ENCODE results near the gene AUTS2.

Gene AUTS2

GRCh38 chr7:70512761-70513160 is 914.5 kb downstream of the AUTS2 start:
- DNase-seq (ENCODE audit: low read depth in 2 of 2, low spot score in 1 of 2) = no peak

DNA sequence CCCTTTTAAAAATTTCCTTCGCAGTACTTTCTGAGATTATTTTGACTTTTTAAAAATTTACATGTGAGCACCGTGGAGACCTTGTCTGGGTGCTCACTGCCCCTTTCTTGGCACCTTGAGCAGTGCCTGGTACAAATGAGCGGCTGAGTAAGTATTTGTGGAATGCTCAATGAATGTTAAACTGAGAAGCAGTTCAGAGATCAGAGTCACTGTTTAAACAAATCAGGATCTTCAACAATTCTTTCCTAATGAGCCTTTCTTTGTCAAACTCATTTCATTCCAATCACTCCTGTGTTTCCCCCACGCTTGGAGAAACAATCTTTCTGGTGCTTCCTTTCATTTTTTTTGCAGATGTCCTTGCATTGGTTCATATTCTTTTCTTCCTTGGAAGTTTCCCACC is 922.3 kb downstream of the AUTS2 start:
- DNase-seq (ENCODE audit: low read depth in 2 of 2, low spot score in 1 of 2) = no peak

DNA sequence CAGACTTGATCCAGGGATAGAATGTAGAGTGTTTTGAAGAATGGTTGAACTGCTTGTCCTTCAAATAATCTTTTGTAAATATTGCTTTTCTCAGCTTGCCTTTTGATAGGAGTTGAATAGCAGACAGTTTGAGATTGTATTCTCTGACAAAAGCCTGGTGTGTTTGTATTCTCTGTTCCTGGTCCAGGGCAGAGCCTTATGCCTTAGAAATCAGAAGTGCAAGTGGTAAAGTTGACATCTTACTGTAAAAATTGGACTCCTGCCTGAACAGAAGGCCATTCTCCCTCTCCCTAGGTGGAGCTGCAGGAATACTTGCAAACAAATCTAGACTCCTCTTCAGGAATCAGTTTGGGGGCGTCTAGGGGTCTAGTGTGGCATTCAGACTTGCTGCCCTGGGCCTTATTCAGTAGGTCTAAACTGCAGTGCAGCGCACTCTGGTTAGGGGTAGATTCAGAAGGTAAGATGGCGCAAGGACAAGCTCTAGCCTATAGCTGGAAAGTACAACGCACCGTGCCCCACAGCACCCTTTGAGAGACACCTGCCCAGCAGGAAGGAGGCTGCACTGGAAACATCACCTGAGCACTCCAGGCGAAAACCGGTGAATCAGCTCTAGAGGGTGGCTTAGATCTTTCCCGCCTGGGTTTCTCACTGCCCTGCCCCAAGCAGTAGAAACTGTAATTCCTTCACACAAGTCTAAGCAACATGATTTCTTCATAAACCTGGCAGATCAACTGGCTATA is 925.1 kb downstream of the AUTS2 start:
- DNase-seq (ENCODE audit: low read depth in 2 of 2, low spot score in 1 of 2) = no peak

DNA sequence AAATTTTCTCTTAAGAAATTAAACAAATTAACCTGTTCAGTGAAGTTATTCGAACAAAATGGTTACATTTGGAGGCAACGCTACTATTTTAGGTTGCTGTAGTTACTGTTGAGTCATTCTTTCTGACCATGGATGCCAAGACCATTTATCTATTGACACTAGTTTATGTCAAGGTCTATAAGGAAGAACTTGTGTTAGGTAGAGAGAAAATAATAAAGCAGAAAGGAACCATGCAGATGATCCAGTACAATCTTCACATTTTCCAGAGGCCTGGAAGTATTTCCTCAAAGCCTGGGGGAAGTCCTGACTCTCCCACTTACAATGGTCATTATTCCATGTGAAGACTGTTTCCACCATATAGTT is 925.7 kb downstream of the AUTS2 start:
- DNase-seq (ENCODE audit: low read depth in 2 of 2, low spot score in 1 of 2) = no peak

- DNase-seq (ENCODE audit: low read depth in 2 of 2, low spot score in 1 of 2) = no peak
Measured at GRCh38 chr7:70525991-70526390, 927.7 kb downstream of the AUTS2 start.

GRCh38 chr7:70527520-70528115 is 929.3 kb downstream of the AUTS2 start:
- DNase-seq (ENCODE audit: low read depth in 2 of 2, low spot score in 1 of 2) = no peak

- no peak for DNase-seq (ENCODE audit: low read depth in 2 of 2, low spot score in 1 of 2)
Measured at GRCh38 chr7:70529436-70529835, 931.2 kb downstream of the AUTS2 start.

GRCh38 chr7:70529914-70530585 is 931.8 kb downstream of the AUTS2 start:
- no peak for DNase-seq (ENCODE audit: low read depth in 2 of 2, low spot score in 1 of 2)

DNA sequence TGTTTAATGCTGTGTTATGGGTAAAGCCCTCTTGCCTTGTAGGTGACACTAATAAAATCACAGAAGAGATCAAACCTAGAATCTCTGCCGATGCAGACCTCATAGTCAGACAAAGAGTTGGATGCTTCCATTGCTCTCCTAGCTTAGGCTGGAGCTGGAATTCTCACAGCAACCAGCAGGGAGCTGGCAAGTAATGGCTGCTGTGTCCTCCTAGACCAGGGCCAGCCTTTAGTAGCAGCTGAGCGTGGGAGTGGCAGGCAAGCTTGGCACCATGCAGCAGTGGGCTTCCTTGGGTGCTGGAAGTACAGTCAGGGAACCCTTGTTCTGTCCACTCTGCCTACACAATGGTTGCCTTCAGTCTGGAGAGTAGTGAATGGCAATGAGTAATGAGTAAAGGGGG is 935.3 kb downstream of the AUTS2 start:
- DNase-seq (ENCODE audit: low read depth in 2 of 2, low spot score in 1 of 2) = no peak

GRCh38 chr7:70539205-70539604 is 940.9 kb downstream of the AUTS2 start:
- DNase-seq (ENCODE audit: low read depth in 2 of 2, low spot score in 1 of 2) = no peak

GRCh38 chr7:70539617-70540016 is 941.3 kb downstream of the AUTS2 start:
- DNase-seq (ENCODE audit: low read depth in 2 of 2, low spot score in 1 of 2) = no peak

GRCh38 chr7:70540641-70541040 is 942.4 kb downstream of the AUTS2 start:
- DNase-seq (ENCODE audit: low read depth in 2 of 2, low spot score in 1 of 2) = no peak

- DNase-seq (ENCODE audit: low read depth in 2 of 2, low spot score in 1 of 2) = no peak
Measured at GRCh38 chr7:70542750-70543376, 944.6 kb downstream of the AUTS2 start.

DNA sequence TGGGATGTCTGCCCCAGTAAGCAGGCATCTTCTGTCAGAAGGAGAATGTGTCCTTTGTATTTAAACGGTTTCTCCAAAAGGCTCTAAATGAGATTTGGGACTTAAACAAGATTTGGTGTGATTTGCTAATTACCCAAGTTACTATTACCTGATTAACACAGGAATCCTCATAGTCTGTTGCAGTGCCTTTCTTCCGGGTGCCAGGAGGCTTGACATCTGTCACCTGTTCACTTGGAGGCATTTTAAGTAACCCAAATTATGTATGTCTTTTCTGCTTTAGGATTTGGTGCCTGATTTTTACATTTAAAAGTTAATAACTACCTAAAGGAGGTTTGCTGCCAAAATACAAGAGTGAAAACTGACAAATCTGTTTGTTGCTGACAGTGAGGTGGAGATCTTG is 945.7 kb downstream of the AUTS2 start:
- DNase-seq (ENCODE audit: low read depth in 2 of 2, low spot score in 1 of 2) = no peak

DNA sequence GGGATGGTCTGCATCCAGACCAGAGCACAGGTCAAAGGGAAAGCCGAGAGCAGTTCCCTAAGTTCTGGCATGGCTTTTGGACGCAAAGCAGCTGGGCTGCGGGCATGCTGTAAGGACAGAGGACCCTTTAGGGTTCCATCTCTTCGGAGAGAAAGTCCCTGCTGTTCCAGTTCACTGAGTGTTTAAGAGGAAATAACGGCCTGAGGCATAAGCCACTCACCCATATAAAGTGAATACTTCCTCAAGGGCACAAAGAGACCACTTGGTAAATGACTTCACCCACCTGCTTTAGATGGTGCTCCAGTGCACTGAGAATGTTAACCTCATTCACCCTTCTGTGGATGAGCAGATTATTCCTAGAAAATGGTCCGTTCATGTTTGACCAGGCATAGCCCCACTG is 946.9 kb downstream of the AUTS2 start:
- DNase-seq (ENCODE audit: low read depth in 2 of 2, low spot score in 1 of 2) = no peak

DNA sequence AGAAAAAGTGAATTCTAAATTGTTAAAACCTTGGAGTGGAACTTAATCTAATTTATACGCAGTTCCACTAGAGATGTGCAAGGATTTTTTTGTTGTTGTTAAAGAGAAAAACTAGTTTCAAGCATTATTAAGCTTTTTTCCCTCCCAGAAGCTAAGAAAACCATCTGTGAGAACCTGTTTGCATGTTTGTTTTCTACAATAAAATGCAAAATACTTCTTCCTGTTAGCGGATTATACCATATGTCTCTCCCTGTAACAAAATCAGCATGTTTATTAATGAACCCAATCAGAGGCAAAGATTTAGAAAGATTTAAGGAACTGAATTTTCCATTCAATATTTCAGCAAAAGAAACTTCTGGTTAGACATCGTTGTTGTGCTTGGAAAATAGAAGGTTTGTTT is 953.9 kb downstream of the AUTS2 start:
- no peak for DNase-seq (ENCODE audit: low read depth in 2 of 2, low spot score in 1 of 2)

DNA sequence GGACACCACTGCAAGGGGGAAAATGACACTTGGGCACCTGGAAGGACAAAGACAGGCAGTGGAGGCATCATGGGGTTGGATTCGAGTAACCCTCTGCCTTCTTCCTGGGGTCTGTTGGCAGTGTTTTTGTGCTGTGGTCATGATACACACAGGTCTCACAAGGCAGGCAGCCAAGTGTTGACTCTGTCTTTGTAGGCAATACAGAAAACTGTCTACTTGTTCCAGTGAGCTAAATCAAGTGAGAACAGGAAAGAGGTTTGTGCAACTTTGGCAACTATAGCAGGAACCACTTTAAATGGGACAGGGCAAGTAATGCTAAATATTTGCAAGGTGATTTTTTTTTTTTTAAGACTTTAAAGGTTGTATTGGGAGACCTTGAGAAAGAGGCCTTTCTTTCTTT is 955.1 kb downstream of the AUTS2 start:
- no peak for DNase-seq (ENCODE audit: low read depth in 2 of 2, low spot score in 1 of 2)

DNA sequence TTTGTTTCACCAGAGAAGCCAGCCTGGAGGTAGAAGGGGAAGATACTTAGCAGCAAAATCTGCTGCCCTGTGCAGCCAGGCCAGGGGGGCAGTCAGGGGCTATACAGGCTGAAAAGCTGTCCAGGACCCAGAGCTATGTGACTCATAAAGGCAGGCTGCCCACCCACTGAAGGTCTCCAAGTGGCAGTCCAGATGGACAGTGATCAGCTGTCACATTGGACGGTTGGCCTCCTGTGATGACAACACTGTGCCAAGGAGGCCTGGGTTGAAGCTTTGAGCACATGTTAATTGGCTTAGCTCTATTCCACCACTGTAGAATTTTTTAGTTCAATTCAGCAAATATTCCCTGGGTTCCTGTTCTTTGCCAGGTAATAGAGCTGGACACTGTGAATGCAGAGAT is 956.4 kb downstream of the AUTS2 start:
- DNase-seq (ENCODE audit: low read depth in 2 of 2, low spot score in 1 of 2) = no peak

- DNase-seq (ENCODE audit: low read depth in 2 of 2, low spot score in 1 of 2) = no peak
Measured at GRCh38 chr7:70556761-70557160, 958.5 kb downstream of the AUTS2 start.

DNA sequence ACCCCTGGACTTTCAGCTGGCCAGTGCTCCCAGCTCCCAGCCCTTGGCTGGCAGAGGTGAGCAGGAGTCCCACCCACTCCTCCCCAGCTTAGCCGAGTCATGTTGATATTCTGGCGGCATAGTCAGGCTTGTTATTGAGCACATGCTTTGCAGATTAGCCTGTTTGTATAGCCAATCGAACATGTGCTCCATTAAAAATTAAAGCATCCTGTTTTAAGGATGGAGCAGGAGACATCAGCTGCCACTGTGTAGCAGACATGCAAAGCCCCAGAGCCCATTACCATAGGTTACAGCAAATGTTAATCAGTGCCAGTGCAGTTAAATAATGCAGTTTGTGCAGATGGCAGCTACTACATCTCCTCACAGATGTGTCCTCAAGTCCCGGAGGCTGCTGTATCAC is 959.1 kb downstream of the AUTS2 start:
- no peak for DNase-seq (ENCODE audit: low read depth in 2 of 2, low spot score in 1 of 2)

DNA sequence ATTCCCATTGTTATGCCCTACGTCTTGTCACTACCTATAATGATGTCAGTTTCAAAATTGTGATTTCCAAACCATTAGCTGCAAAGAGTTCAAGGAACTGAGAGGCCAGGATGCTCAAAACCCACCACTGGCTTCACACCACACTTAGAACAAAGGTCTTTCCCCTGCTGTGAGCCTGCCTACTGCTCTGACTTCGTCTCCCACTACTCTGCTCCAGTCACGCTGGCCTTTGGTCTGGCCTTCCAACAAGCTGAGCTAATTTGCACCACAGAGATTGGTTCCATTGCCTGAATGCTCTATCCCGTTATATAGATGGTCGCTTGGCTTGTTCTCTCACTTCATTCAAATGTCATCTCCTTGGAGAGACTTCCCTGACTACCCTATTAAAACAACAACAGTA is 961.5 kb downstream of the AUTS2 start:
- no peak for DNase-seq (ENCODE audit: low read depth in 2 of 2, low spot score in 1 of 2)

DNA sequence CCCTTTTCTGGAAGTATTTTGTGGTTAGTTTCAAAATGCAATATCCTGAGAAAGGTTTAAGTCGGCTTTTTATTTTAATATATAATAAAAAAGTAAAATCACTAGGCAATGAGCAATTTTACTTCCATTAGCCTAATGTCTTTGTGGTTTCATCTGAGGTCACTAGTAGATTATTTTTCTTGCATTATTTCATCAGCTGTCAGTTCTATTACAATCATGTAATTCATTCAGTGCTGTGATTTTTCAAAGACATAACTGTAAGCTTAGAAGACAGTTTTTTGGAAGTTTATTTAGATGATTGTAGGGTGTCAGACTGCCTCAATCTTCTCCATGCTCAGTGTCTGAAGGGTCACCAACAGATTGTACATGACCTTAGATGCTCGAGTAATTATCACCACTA is 965.7 kb downstream of the AUTS2 start:
- DNase-seq (ENCODE audit: low read depth in 2 of 2, low spot score in 1 of 2) = no peak

Measured in stimulated activated CD8-positive, alpha-beta memory T cell treated with anti-CD3 and anti-CD28 coated beads, Interleukin-4, amount 100 ng/mL, for 1 hour (primary cell).